HG02678 (cell line): ENCODE measurements around the gene PAMR1.

ENCODE experiments used
- ATAC-seq: cut with Tn5 transposase; IDR thresholded peaks from one replicate; pipeline ENCODE4 v1.9.1; 2021; ENCODE audit warnings: mild to moderate bottlenecking, moderate library complexity; ENCODE audit not compliant: unreplicated experiment

The PAMR1 gene

DNA sequence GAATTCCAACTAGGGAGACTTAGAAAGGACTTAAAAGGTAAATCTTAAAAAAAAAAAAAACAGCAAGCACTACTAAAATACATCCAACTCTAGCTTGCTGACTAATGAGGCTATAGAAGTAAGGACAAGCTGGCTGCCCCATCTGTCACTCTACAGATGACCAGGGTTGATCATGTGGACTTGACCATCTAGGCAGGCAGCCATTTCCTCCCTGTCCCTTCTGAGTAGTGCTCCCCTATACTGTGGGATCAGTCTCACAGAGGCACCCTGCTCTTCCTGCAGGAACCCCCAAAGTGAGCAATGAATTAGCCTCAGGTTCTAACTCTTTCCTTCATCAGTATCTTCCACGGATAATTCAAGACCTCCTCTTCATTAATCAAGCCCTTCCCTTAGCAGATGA, 118.4 kb downstream of the PAMR1 start:
- no peak for ATAC-seq

DNA sequence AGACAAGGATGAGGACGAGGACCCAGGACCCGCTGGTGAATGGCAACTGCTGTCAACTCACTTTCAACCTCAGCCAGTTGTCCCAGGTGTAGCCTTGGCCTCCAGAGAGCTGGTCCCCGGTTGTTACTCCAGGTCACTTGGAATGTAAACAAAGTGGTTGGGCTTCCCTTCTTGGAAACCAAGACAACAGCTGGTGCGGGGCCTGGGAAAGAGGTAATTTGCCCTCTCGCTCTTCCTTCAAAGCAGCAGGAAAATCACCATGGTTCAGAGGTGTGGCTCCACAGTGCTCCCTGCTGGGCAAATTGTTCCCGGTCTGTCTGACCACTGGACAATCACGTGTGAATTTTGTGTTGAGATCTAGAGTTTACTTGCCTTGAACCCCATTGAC, 121.0 kb downstream of the PAMR1 start:
- no peak for ATAC-seq

DNA sequence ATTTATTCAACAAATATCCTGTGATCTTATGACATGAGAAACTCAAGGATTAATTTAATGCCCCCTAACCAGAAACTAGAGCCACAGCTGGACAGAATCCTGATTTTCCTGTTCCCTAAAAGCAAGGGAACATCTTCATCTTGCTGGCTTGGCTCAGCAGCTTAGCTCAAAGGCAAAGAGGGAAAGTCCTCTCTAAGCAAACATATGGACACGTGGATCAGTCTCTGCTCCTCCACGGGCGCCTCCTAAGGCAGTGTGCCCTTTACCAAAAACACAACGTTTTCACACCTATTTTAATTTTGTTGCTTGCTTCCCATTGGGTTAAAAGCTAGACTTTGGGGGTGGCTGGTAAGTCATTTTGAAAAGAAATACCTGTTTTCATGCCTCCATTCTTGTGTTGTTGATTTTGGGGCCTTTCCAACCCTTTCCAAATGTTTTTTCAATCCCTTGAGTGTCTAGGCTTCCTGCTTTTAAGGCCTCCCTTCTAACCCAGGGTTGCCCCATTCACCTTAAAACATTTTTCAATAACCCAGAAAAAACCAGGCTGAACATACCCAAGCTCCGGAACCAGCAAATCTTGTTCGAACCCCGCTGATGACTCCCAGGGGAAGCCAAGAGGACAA, 121.5 kb downstream of the PAMR1 start:
- ATAC-seq: no peak

DNA sequence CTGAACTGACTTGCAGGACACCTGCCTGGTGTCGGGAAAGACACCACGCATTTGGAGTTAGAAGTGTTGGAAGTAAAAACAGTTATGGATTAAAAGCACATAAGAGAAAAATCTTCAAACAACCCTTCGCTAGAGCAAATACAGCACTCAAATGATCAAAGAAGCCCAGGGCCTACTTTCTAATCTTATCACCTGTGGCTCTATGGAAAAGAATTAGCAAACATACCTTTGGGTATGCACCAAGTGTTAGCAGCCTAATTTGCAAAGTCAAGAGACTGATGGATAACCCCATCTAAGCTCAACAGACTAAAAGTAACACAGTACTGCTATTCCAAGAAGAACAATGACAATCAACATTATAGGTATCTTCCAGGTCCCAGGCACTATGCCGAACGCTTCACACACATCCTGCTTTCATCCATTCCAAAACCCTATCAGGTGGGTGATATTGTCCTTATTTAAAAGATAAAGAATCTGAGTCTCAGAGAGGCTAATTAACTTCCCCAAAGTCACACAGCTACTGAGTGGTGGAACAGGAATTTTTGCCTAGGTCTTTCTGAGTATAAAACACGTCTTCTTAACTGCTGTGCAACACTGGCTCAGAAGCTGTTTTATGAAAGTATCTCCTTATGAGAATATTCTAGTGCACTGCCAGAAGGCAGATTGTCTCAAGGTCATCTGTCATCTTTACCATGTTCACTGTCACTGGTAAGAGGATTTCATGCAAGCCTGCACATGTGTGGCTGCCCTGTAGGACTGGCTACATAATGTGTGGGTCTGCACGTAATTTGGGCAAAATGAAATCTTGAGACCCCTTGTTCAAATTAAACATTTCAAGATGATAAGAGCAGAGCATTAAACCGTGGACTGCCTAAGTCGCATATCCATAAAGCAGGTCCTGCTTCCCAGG, 122.4 kb downstream of the PAMR1 start:
- ATAC-seq: no peak

DNA sequence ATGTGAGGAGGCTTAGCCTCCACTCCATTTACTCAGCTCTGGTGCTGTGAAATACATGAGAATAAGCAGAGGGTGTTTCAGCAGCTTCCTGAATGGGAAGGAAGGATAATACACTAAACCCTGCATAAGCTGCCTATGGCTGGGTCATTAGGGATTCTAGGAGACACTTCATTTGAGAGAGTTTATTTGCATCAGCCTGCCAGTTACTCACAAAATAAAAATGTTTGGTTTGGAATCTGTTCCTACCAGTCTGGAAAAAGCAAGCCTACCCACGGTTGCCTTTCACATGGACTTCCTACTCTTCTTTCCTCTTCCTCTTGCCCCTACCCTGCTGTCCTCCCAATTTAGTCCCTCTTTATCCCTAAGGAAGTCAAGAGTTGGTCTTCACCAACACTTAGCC, 126.5 kb downstream of the PAMR1 start:
- ATAC-seq: no peak

DNA sequence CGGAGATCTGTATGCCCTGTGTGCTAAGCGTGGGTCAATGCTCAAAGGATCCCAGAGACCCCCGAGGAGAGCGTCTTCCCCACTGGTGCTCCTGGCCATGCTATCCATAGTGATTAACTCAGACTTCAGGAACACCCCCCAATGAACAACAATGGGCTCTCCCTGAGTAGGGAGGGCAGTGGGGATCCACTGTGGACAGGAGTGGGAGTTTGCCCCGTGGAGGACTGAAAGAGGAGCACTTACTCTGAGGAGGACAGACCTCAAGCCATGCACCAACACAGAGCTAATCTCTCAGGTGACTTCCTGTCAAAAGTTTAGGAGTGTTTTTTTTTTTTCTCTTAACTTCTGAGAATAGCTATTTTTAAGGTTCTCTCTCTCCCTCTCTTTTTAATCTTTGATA, 130.5 kb downstream of the PAMR1 start:
- ATAC-seq: no peak

DNA sequence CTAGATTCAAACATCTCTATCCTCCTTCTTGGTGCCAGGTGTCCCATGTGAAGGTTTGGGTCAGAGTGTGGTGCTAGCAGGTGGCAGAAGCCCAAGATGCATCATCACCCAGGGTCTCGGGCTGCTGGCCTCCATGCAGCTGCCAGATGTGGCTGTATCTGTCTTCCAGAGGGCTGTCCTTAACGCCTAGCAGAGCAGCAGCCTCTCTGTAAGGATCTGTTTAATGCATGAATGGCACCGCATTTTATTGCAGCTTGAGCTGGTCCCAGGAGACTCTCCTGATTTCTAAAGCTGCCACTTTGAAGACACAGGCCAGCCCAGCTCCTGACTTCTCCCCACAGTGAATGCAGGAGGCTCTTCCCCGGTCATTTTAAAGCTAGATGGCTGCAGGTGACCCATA, 132.3 kb downstream of the PAMR1 start:
- no peak for ATAC-seq

DNA sequence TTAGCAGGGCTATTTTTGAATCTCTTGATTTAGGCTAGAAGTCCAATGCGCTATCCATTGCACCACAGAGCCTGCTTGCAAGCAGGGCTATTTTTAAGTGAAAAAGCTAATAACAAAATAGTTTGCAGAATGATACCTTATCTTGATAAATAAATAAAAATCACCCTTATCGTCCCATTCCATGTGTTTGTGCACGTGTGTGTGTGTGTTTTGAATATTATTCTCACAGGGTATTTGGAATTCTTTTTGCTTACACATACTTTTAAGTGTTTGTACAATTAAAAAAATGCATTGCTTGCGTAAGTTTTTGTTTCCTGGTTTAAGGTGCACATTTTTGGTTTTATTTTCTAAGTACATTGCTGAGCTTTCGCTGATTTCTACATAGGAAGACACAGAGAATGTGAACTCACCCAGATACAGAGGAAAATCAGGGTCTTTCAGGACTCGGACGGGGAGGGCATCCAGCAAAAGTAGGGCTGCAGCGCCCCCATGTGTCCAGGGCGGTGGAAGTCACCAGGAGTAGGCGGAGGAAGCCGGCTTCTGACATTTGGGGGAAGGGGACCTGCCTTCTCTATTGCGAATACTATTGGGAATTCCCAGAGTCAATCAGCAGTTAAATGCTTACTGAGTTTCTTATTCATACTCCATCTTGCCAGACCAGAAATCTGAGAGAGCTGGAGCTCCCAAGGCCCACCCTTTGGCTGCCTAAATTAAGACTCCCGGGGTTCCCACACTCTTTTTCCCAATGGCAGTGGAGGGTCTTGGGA, 133.3 kb downstream of the PAMR1 start:
- peak; percentile 65 for ATAC-seq

DNA sequence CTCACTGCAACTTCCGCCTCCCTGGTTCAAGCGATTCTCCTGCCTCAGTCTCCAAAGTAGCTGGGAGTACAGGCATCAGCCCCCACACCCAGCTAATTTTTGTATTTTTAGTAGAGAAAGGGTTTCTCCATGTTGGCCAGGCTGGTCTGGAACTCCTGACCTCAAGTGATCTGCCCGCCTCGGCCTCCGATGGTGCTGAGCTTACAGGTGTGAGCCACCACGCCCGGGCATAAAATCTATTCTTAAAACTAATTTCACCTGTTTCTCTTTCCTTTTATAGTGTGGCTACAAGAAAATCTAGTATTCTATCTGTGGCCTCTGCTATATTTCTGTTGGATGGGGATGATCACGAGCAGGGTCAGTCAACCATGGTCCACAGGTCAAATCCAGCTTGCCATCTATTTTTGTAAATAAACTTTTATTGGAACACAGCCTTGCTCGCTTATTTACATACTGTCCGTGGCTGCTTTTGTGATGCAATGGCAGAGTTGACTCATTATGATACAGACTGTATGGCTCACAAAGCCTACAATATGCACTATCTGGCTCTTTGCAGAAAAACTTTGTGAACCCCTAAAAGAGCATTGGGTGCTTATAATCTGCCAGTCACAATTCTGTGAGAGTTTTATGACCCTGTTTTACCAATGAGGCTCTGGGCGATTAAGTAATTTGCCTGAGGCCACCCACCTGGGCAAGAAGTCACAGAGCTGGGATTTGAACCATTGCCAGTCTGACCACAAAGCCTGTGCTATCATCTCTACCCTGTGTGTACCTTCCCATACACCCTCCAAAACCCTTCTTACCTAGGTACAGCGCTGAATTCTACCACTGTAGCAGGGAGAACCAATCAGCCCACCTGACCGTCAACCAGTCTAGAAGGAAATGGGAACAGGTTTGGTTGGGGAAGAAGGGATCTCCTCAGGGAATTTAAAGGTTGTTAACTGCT, 134.4 kb downstream of the PAMR1 start:
- ATAC-seq: peak; percentile 84

DNA sequence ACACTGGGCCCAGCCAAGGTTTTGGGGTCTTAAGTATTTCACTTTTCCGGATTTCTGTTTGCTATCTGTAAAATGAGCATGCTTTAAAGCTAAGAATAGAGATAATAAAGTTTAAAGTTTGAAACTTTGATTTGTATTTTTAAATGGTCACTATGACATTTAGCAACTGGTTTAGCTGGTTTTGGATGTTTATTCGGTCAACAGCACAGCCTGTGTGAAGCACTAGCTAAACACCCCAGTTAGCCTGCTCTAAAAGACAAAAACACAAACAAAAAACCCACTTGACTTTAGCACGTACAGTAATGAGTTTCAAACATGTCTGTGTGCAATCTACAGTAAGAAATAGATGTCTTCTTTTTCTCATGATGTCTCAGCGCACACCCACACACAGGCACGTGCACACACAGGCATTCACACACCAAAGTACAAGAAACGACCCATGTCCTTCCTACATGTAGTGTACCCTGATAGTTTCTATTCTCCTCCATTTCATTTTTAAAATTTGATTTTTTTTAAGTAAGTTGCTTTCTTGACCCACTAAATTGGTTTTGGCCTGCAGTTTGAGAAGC, 135.4 kb downstream of the PAMR1 start:
- ATAC-seq: no peak

DNA sequence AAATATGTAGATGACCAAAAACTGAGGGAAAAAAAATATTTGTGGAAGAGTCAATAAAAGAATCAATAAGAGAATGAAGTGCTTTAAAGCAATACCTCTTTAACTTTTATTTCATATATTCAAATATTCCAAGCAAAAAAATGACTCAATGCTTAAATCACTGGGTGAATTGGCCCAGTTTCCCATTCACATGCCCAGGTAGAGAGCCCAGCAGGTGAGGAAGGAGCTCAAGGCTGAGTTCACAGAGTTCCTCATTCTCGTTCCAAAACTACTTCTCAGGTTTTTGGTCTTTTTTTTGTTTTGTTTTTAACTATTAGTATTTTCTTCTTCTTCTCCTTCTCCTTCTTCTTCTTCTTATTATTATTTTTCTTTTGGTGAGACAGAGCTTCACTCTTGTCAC, 136.3 kb downstream of the PAMR1 start:
- no peak for ATAC-seq

DNA sequence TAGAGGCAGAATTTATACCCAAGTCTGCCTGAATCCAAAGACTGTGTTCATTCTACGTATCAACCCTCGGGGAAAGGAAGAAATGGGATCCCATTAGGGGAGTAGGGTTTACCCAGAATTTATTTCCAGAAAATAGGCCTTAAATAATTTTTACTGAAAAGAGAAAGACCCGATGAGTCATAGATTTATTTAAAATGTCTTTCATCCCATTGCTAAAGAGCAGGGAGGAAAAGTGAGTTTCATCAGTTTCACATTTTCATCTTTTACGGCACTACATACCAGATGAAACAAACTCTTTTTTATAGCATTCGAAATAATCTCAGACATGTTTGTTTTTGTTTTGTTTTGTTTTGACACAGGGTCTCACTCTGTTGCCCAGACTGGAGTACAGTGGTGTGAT, 137.4 kb downstream of the PAMR1 start:
- ATAC-seq: no peak

DNA sequence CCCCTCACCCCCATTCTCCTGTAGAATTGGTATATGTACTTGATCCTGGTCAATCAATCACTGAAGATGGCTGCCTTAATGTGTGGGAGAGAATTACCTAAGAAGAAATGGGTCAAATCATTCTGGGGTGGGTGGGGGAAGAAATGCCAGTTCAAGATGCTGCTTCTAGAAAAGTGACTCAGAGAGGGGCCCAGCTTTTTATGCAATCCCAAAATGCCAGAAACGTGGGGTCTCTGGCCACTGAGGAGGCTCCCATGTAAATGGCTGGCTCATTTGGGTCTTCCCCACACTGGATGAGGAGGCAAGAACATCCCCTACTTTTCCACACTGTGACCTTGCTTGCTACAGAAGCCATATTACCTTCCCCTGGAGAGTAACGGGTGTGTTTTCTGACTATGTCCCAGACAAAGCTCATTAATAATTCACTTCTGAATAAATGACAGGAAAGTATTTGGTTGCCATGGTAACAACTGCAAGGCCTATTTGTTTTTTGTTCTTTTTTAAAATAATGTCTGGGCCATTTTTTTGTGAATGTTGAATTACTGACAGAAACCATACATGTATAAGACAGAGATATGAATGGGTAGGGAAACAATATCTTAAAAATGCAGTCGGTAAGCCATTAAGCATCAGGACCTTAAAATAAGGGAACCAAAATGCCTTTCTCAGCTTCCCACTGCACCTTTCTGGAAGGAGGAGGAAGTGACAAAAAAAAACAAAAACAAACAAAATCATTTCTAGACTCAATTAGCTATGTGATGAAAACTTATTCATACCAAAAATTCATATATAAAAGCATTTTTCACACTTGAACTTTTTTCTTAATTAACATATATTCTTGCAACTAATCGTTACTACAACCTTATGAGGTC, 138.1 kb downstream of the PAMR1 start:
- no peak for ATAC-seq

DNA sequence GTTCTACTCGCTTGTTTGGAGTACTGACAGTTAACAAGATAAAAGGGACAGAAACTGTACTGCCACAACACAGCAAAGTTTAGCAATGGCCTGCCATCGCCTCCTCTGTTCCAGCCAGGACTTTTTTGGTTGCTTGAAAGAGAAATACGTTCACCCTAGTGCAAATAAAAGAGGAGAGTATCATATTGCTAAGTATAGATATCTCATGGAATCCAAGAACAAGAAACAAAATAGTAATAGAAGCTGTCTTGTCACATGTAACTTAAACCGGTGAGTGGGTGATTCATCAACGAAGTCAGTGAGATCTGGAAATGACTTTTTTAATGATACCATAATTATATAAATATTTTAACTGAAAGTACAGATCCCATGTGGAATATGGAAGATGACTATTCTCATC, 141.5 kb downstream of the PAMR1 start:
- no peak for ATAC-seq
